ENCODE results near the gene WNK4. TPM values are rescaled to one million over a fixed set of nuclear protein-coding genes. Genes with fewer than 3 reads are reported as not detected.
A peak's percentile ranks its signal among the peaks of the same experiment; 100 is the strongest.

Gene WNK4
- total RNA-seq (2021): 1.9 and 2.6 TPM in 2 replicates
- long read RNA-seq, partial matches to known transcripts: 1 of 1 reads
- long read RNA-seq, other reads (novel, unspliced or antisense): 0 of 1 reads

DNA sequence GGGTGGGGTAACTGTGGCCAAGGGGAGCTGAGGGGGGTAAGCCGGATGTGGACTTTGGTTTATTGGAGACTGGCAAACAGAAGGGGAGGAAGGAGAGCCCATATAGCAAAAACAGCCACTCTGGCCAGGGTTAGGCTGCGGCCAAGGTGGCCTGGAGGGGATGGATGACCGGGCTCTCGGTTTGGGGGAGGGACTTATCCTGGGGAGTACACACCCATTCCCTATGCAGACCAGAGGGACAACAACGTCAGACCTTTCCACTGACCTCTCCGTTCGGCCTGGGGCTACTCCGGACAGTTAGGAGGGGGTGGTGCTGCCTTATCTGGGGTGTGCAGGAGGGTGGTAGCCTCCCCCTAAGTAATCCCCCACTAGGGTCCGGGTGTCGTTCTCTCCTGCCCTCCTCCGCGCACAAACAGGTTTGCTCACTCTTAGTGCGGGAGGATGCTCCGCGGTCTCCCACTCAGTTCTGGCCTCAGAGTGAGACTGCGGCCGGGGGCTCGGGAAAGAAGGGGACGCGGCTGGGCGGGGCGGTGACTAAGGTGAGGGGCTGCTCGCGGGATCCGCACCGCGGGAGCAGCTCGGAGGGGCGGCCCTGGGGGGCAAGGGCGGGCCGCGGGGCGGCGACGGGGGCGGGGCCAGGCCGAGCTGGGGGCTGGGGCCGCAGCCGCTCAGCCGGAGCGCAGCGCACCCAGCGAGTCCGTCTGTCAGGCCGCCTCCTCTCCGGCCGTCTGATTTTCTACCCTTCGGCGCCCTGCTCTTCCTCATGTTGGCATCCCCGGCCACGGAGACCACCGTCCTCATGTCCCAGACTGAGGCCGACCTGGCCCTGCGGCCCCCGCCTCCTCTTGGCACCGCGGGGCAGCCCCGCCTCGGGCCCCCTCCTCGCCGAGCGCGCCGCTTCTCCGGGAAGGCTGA is at the start of gene WNK4:
TSS of gene WNK4 (plus strand) at position 675 of the 915 bp plus-strand sequence. CDS start at position 764, 89 bp downstream.
- H2BK5ac ChIP-seq (ENCODE audit: insufficient read length, low read length): no peak within 1 kb of the TSS
- H3K9ac ChIP-seq (ENCODE audit: extremely low read depth, insufficient read length, low read length): no peak within 1 kb of the TSS
- H2AFZ ChIP-seq (ENCODE audit: low read length): no peak within 1 kb of the TSS
- no CpG with 5 or more reads among the region's 65 CpGs for WGBS (ENCODE audit: extremely low coverage, insufficient read length, low lambda C conversion rate)
- H2BK12ac ChIP-seq (ENCODE audit: insufficient read length, low read depth, low read length): no peak within 1 kb of the TSS
- no peaks in the 10 kb centered on the region for H3K79me2 ChIP-seq (ENCODE audit: insufficient read depth, low read length)
- H4K5ac ChIP-seq (ENCODE audit: insufficient read length, low read depth, low read length): no peak within 1 kb of the TSS
- H4K20me1 ChIP-seq (ENCODE audit: control insufficient read depth, insufficient read depth, insufficient read length): no peaks in the 10 kb centered on the region
- H2BK120ac ChIP-seq (ENCODE audit: low read depth, low read length, poor library complexity, severe bottlenecking): no peak within 1 kb of the TSS
- no peaks in the 10 kb centered on the region for H3K4me1 ChIP-seq (ENCODE audit: insufficient read depth, low read length)
- H3K23ac ChIP-seq (ENCODE audit: insufficient read length, low read depth, low read length): no peak within 1 kb of the TSS
- H3K36me3 Mint-ChIP-seq (ENCODE audit: insufficient read depth in 1 of 3, low read depth in 3 of 3): peaks cover 3 to 37% (median 36%) of the 10 kb centered on the region in 3 experiments
- H3T11ph ChIP-seq (ENCODE audit: low read length): no peak within 1 kb of the TSS
- no peaks in the 10 kb centered on the region for H3K79me1 ChIP-seq (ENCODE audit: insufficient read depth, low read depth, low read length, poor library complexity, severe bottlenecking)
- TF ChIP-seq, protein P1, sequence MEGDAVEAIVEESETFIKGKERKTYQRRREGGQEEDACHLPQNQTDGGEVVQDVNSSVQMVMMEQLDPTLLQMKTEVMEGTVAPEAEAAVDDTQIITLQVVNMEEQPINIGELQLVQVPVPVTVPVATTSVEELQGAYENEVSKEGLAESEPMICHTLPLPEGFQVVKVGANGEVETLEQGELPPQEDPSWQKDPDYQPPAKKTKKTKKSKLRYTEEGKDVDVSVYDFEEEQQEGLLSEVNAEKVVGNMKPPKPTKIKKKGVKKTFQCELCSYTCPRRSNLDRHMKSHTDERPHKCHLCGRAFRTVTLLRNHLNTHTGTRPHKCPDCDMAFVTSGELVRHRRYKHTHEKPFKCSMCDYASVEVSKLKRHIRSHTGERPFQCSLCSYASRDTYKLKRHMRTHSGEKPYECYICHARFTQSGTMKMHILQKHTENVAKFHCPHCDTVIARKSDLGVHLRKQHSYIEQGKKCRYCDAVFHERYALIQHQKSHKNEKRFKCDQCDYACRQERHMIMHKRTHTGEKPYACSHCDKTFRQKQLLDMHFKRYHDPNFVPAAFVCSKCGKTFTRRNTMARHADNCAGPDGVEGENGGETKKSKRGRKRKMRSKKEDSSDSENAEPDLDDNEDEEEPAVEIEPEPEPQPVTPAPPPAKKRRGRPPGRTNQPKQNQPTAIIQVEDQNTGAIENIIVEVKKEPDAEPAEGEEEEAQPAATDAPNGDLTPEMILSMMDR (conservative IDR thresholded peaks at IDR 0.05): no peak
- H3K27ac ChIP-seq (ENCODE audit: insufficient read length, low read depth, low read length): no peak within 1 kb of the TSS
- H3K14ac ChIP-seq (ENCODE audit: insufficient read depth, low read length): no peak within 1 kb of the TSS; the same call in 1 of the 2 replicates
- no peak within 1 kb of the TSS for H4K91ac ChIP-seq (ENCODE audit: insufficient read length, low read depth, low read length)
- DNase-seq: peak; percentile 79
- peaks cover 21 to 22% of the 10 kb centered on the region in 2 experiments for H3K4me1 Mint-ChIP-seq
- H4K8ac ChIP-seq (replicated peaks; ENCODE audit: insufficient read length, low read depth, low read length): no peak within 1 kb of the TSS
- H3K4me2 ChIP-seq (ENCODE audit: insufficient read depth, insufficient read length, low read length): peak within 1 kb of the TSS; percentile 47
- H3K27ac Mint-ChIP-seq: peak within 1 kb of the TSS in 1 of 3 experiments; percentile 28; a peak in 3 of 7 replicates
- no peaks in the 10 kb centered on the region for H3K9me3 Mint-ChIP-seq
- peaks cover 28% of the 10 kb centered on the region for H3K27me3 Mint-ChIP-seq (ENCODE audit: low read depth)
- no peak within 1 kb of the TSS for H3K4ac ChIP-seq (ENCODE audit: low read depth, low read length)
- no peak within 1 kb of the TSS for H2AK5ac ChIP-seq (ENCODE audit: insufficient read length, low read length)
- H2BK20ac ChIP-seq (ENCODE audit: low read depth, low read length, poor library complexity, severe bottlenecking): no peak within 1 kb of the TSS
- H3K18ac ChIP-seq (ENCODE audit: insufficient read length, low read depth, low read length): no peak within 1 kb of the TSS
- peaks cover 8% of the 10 kb centered on the region for H3K23me2 ChIP-seq (ENCODE audit: insufficient read length, low read depth, low read length, poor library complexity, severe bottlenecking)
- no peak within 1 kb of the TSS for H3K56ac ChIP-seq (ENCODE audit: insufficient read length, low read depth, low read length)
- H3K4me3 Mint-ChIP-seq: peak within 1 kb of the TSS; percentile 60 to 80
- no peaks in the 10 kb centered on the region for H3K9me3 ChIP-seq (ENCODE audit: control insufficient read depth, low read depth, low read length)
- peaks cover 10% of the 10 kb centered on the region; the same call in 1 of the 2 replicates for H3K27me3 ChIP-seq (ENCODE audit: insufficient read depth, low read length)
- H2BK15ac ChIP-seq (ENCODE audit: low read depth, low read length): no peak within 1 kb of the TSS

Data from H9 (cell line).